HG03442 (cell line): Measurements from ENCODE around the gene CTBP2.
A peak's percentile ranks its signal among the peaks of the same experiment; 100 is the strongest.
"Not testable (repeated sequence)": the region's sequence is repeated elsewhere in the genome, so short reads cannot be mapped to it uniquely, and the experiment has no call there.

Source experiments
- ATAC-seq: cut with Tn5 transposase; IDR thresholded peaks from one replicate; pipeline ENCODE4 v1.9.1; 2021; ENCODE audit warnings: mild to moderate bottlenecking, moderate library complexity; ENCODE audit not compliant: unreplicated experiment

CTBP2 gene

DNA sequence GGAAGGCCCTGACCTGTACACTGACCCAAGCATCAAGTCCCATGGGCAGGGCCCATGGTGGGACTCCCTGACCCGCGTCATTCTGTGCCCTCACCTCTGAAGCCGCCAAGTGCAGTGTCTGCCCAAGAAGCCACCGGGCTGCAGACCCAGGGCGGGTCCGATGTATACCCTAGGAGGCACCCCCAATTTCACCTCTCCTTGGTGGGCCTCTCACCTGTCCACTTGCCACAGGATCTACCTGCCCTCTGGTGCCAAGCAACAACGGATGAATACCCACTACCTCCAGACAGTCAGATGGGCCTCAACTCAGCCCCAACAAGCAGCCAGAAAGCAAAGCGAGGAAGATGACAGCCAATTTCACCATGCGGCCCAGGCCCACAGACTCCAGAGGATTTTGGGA lies 92.6 kb downstream of the CTBP2 start:
- ATAC-seq = no peak

DNA sequence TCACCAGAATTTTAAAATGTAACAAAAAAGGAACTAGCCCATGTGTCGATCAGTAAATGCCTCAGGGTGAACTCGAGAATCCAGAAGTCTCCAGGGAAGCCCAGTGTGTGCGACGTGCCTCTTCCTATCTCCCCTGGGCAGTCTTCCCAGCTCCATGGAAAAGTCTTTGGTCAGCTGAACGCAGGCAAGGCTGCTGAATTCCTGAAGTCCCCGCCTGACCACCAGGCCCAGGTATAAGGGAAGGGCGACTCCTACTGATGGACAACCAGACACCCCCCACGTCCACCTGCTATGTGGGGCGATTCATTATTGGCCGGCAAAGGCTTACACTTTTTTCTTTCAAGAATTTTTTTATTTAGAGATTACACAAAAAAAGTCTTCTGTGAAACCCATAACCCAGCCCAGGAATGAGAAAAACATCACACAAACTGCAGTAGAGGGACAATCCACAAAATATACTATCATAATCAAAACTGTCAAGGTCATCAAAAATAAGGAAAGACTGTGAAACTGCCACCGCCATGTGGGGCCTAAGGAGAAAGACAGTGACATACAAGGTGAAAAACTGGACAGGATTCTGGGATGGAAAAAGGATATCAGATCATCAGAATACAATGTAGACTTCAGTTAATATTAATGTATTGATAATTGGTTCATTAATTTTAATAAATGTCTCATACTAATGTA lies 93.5 kb downstream of the CTBP2 start:
- ATAC-seq = no peak

DNA sequence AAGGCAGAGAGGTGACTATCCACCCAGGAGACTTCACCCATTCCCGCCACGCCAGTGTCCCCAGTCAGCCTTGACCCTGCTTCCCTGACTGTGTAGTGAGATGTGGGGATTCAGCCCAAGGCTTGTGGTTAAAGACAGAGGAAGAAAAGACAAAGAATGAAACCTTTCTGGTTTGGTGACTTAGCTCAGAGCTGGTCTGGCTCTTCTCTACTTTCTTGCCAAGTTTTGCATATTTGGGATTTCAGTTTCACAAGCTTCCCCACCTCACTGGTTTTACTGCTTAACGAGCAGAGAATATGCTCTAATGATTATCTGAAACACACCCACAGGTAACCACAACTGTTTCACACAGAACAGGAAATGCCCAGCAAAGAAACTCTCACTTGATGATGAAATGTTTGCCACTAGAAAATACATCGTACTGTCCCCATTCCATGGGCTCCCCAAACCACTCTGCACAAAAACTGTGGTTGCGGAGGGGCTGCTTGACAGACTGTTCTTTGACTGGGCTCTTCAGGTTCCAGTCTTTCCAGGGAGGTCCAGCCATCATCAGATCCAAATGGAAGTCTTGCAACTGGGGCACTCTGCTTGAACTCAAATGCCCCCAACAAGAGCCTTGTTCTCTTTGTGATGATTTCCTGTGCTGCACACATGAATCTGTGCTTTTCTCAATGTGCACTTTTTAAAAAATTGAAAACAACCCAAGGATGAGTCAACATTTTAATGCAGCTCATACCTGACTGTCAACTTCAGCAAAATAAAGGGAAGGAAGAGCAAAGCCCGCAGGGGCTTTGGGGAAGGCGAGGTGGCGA lies 95.5 kb downstream of the CTBP2 start:
- ATAC-seq = peak; percentile 91

DNA sequence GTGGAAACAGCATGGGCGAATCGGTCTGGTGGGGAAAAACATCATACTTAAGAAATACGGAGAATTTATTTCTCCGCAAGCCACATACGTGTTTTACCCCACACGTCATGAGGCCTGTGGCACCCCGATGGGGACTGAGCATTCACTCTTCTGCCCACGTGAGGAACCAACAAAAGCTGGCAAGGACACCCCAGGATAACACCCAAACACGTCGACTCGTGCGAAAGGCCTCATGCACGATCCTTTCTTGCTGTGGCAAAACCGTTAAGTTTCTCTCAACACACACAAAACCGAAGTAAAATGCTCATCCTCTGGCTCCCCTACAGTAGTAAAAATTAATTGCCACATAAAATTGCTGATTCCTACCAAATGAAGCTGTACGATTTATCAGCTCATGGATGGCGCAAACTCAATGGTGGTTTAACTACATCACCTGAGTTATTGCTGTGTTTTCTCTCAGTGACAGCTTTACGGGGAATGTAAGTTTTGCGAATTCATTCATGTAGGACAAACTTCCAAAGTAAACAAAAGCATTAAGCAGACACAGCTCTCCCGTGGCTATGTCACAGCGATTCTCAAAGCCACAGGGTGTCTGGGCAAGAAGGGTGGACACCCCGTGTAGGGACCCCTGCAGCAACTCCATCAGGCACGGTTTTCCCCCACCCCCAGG lies 97.0 kb downstream of the CTBP2 start:
- ATAC-seq = no peak

DNA sequence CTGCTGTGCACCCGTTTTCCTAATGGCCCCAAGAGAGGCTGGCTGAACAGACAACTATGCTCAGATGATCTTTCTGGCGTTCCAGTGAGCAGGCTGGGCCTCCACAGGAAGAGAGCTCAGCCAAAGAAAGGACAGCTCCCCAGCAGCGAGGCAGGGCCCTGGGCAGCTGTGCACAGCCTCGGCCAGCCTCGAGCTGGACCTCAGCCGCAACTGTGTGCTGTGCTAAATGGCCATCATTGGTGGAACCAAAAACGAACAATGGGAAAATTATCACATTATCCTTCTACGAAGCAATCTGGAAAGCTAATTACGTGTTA lies 97.5 kb downstream of the CTBP2 start:
- ATAC-seq = no peak

DNA sequence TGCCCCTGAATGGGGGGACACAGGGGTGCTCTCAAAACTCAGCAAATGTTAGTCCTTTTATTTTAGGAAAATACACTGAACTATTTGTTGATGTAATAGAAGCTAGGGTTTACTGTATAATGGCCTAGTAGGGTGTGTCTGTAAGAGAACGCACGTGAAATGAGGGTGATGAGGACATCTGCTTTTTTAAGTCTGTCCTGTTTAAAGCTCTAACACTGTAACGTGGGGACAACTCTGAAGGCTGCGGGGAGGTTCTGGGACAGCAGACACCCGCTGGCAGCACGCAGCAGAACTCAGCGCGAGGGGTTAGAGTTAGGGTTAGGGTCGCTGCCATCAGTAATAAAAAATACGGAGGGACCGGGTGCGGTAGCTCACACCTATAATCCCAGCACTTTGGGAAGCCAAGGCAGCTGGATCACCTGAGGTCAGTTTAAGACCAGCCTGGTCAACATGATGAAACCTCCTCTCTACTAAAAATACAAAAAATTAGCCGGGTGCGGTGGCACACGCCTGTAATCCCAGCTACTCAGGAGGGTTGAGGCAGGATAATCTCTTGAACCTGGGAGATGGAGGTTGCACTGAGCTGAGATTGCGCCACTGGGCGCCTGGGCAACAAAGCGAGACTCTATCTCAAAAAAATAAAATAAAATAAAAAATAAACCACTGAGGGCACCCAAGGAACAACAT lies 98.0 kb downstream of the CTBP2 start:
- no peak for ATAC-seq

DNA sequence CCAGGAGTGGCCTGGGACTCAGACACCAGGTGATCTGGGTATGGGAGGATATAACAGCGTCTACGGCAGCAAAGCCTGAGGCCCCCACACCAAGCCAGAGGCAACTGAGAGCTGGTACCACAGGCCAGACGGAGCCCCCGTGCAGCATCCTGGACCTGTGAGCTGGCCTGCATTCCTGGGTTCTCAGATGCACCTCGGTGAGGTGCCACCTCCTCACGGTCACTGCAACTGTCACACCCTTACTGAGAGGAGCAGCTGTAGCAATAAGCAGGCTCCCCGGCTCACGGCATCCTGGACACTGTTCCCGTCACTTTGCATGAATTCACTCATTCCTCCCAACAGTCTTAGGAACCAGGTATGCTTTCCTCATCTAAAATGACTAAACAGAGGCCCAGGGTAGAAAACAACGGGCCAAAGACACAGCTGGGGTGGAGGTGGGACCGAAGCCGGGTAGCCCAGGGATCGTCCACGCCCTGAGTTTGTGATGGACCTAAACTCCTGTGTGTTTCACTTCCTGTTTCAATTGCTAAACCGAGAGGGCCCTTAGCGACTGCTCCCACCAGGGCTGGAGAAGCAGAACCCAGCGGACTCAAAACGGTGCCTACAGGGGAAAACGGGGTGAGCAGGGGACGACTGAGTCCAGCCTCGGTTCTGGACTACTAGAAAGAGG lies 98.7 kb downstream of the CTBP2 start:
- ATAC-seq = no peak

DNA sequence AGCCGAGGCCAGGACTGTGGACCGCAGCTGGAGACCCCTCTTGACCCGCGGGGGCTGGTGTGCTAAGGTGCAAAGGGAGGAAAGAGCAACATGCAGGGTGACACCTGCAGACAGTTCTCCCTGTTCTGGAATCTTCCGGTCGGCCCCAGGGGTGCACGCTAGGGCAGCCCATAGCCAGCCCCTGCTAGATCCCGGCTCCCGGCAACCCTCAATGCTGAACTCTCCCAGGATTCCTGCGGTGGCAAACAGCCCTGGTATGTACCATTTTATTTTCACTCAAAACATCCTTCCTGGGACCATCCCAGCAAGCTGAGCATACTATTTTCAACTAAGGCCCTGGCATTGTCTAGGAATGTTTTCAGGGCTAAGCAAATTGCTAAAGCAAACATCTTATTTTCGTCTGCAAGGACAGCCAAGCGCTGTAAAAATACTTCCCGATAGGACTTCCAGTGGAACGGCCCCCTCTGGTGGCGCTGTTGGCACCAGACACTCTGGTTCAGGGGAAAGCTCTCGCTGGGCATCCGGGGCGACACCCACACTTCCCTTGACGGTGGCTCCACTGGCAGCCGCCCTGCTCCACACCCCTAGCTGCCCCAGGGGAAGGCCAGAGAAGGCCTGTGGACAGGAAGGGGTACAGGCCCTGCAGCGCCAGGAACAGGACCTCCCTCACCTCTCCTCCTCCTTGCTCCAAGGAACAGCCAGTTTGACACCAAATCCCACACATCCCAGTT lies 99.4 kb downstream of the CTBP2 start:
- ATAC-seq = no peak

DNA sequence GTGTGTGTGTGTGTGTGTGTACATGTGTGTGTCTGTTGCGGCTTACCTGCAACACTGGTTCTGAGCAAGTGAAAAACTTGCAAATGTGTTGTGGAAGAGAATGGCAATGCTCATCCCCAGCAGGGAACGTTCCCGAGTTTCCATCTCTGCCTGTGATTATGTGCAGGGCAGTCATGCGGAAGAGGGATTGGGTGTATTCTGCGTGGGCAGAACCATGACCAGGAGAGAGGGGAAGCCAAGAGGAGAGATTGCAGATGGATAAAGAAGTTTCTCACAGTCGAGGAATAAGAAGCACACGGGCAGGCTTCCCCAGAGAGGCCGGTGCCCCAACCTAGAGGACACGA lies 99.9 kb downstream of the CTBP2 start:
- ATAC-seq = no peak

DNA sequence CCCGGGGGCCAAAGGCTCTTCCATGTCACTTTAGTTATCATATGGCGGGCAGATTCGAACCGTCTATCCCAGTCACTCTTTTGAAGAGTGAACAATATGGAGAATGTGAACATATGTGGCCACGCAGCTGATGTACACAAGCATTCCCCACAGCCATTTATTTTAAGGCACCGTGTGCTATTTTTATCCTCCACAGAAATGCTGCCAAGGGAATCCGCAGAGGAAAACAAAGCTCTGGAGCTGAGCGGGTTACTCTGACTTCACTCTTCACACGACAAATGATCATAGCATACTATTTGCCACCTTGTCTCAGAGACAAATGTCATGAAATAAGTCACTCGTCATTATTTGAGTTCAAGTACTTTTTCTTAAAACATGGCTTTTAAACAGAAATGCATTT lies 100.3 kb downstream of the CTBP2 start:
- ATAC-seq = no peak

DNA sequence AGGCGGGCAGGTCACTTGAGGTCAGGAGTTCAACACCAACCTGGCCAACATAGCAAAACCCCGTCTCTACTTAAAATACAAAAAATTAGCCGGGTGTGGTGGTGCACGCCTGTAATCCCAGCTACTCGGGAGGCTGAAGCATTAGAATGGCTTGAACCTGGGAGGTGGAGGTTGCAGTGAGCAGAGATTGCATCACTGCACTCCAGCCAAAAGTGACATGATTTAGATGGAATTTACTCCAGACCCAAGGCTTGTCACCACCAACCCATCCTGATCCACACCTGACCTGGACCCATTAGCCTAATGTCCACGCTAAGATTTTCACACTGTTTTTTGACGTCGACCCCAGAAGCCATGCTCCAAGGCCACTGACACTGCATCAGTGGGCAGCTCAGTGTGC lies 101.0 kb downstream of the CTBP2 start:
- ATAC-seq = not testable (repeated sequence)

DNA sequence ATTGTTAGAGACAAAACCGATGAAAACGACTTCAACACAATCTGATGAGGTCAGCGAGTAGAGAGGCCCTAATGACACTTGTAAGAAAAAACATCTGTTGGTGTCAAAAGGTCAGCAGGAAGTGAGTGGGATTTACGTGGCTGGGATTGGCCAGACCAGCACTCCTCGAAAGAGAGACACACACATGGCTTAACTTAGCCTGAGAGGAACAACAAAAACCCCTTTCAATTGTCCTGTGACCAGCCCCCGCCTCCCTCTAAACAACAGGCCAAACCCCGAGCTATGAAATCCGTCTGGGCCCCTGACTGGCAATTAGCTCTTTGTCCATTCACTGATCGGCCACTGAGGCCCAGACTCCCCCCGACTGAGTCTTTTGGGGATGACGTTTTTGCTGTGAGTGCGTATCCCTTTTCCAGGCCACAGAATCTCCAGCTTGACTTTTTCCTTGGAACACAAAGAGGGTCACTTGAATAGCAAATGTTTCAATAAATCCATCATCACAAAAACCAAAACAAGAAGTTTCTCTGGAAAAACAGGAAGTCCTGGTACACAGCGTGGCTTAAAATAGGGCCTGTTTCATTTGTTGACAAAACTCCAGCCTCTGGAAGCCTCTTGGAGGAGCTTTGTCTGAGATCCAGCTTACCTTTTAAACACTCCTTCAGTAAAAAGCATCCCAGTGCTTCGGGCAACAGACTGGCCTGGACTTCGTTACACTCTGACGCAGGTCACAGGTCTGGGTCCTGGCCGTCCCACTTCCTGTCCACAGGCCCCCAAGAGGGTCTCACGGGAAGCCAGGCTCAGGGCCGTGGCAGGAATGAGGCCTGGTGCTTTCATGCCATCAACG lies 103.0 kb downstream of the CTBP2 start:
- peak; percentile 43 for ATAC-seq

DNA sequence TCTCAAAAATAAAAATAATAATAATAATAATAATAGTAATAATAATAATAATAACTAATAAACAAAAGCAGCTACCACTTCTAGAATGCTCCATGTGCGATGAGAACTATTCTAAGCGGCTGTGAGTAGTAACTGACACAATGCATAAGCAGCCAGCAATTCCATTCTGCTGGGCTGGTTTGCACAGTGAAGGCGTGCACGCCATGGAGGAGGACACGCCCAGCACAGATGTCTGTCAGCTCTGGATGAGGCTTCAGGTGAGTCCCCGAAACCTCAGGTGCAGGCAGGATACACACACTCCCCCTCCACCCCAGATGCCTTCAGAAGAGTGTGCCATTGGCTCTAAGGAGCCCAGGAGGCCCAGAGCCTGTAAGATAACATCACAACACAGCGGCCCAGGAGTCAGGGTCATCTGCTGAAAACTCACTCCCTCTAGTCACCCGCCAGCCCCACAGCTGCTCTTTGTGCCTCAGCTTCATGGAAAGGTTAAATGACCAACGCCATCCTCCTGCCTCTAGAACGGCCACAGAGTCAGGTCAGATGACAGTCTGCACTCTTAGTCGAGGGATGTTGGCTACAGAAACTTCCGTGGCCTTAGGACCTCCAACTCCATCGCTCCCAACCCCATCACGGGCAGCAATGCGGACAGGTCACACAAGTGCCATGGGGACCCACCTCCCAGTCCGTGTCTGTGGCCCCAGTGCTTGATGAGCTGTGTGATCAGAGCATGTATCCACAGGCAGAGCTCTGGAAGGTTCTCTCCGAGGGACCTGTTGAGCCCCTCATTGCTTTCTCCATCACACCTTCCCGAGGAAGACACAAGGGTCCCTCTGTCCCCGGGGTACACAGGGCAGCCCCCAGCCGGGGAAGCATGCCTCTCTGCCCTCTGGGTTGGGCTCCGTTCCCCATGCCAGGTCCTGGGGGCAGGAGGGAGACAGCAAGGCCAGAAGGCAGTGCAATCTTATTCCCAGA lies 103.9 kb downstream of the CTBP2 start:
- no peak for ATAC-seq

DNA sequence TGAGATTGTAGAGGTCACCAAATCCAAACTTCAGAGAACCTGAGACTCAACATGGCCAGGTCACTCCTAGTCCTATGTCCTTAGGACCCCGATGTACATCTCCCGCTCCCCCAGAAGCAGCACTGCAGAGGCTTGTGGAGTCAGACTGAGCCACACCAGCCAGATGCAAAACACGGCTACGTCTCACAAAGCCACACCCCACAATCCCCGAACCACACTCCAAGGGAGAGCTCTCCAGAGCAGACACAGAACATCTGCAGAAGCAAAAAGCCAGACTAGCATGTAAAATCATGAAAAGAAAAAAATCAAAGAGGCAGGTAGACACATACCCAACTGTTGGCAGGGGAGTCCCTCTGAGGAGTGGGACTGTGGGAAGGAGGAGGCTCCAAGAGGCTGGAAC lies 104.9 kb downstream of the CTBP2 start:
- no peak for ATAC-seq

DNA sequence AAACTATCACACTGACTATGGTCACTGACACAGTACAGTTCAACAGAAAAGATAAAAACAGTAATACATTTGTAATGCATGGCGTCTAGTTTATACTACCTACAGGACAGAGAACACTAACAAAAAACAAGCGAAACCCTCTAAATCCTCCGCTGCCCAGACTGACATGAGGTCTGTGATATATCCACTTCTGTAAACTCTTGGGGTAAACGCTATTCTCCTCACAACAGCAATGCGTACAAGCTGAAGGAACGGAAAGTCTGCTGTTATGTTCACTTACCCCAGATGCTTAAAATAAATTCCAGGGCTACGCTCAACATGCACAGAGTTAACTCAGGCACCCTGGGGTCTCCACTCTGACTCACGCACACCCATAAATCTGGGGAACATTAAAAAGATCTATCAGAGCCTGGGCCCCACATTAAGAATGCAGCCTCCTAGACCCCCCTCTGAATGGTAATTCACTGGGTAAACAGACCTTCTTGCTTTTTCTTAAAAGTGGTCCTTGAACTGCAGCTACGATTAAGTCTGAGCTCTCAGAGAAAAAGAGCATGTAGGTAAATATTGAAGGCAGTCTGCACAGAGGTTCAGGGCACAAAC lies 105.6 kb downstream of the CTBP2 start:
- no peak for ATAC-seq

DNA sequence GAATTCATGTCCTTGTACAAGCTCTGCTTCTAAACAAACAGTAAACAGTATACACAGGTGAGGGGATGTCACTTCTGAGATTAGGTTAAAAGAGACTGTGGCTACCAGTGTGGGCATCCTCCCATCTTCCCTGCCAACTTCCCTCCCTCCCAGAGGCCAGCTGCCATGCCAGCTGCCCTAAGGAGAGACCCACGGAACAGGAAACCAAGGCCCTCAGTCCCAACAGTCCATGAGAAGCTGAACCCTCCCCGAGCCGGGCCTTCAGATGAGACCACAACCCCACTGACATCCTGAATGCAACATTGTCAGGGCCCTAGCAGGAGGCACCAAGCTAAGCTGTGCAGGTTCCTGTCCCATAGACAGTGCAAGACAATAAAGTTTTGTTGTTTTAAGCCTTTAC lies 106.1 kb downstream of the CTBP2 start:
- no peak for ATAC-seq

DNA sequence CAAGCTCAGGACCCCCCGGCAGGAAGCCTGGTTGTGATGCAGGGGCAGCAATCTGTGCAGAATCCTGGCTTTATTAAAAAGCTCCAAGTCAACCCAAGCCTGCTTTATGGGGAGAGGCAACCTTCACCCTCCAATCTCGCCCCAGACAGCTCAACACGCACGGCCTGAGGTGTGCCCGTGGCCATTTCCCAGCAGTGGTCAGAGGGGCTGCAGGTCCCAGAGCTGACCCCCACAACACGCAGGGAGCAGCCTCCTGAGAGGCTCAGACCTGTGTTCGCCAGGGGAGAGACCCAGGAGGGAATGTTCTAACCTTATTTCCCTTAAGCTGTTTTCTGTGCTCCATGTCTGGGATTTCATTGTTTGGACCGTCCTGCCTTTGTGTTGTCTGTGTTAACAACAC lies 108.2 kb downstream of the CTBP2 start:
- no peak for ATAC-seq

DNA sequence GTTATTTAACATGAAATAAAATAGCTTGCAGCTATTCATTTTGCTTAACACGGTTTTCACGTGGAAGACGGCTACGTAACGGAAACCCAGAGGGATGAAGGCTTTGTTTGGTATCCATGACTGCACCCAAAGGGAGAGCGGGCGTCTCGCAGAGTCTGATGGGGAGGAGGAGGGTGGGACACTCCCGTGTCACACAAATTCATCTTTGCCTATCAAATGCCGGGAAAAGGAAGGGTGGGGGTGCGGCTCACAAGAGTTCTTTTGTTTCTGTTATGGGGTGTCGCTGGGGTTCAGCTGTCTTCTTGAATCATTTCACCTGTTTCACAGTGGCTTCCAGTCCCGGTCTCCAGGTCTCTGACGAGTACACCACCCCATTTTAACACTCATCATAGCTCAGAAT lies 110.0 kb downstream of the CTBP2 start:
- no peak for ATAC-seq
